GM19025 (cell line): ENCODE results near the gene ATP10D.
"Not testable (repeated sequence)": the region's sequence is repeated elsewhere in the genome, so short reads cannot be mapped to it uniquely, and the experiment has no call there.

Source experiments
- ATAC-seq: cut with Tn5 transposase; IDR thresholded peaks from one replicate; pipeline ENCODE4 v1.9.1; 2021; ENCODE audit warnings: mild to moderate bottlenecking, low read depth, moderate library complexity; ENCODE audit not compliant: unreplicated experiment

The ATP10D gene

DNA sequence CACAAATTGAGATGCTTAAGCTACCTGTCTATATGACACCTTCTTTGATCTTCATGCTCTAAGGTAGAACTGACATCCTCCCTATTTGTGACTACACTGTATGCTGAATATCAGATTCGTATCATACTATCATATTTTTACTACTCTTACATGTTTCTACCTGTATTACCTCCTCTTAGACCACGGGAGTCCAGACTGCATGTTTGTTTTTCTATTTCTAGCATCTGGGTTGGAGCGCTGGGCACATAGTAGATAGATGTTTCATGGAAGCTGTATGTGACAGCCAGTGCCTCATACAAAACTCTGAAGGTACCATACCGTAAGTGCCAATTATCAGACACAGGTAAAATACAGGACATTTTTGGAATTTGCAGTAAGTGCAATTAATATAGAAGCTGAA is 47.6 kb downstream of the ATP10D start:
- ATAC-seq, result no peak

GRCh38 chr4:47533689-47534347 is 48.7 kb downstream of the ATP10D start:
- no peak for ATAC-seq

DNA sequence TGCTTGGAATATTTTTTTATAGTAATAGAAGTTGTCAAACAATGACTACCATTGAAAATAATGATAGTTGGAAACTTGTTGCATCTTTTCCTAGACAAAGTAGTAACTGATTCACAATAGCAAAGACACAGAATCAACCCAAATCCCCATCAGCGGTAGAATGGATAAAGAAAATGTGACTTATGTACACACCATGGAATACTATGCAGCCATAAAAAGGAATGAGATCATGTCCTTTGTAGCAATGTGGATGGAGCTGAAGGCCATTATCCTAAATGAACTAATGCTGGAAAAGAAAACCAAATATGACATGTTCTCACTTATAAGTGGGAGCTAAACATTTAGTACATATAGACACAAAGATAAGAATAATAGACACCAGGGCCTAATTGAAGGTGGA is 49.7 kb downstream of the ATP10D start:
- no peak for ATAC-seq

- ATAC-seq, result no peak
These were observed 50.6 kb downstream of the ATP10D start for GRCh38 chr4:47535567-47536147.

- ATAC-seq, result no peak
These were observed 51.9 kb downstream of the ATP10D start for GRCh38 chr4:47536966-47537365.

GRCh38 chr4:47538111-47538824 is 53.2 kb downstream of the ATP10D start:
- no peak for ATAC-seq

DNA sequence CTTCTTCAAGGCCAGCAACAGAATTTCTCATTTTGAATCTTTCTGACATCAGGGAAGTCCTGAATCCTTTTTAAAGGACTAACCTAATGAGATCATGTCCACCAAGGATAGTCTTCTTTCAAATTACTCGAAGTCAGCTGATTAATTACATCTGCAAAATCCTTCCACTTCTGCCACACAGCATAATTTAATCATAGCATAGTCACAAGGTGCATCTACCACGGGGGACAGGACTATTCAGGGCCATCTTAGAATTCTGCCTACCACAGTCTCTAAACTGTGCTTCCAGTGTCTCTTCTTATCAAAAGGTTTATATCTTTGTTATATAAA is 53.7 kb downstream of the ATP10D start:
- no peak for ATAC-seq

GRCh38 chr4:47542640-47543039 is 57.6 kb downstream of the ATP10D start:
- ATAC-seq, result not testable (repeated sequence)

GRCh38 chr4:47543331-47543730 is 58.3 kb downstream of the ATP10D start:
- no peak for ATAC-seq

DNA sequence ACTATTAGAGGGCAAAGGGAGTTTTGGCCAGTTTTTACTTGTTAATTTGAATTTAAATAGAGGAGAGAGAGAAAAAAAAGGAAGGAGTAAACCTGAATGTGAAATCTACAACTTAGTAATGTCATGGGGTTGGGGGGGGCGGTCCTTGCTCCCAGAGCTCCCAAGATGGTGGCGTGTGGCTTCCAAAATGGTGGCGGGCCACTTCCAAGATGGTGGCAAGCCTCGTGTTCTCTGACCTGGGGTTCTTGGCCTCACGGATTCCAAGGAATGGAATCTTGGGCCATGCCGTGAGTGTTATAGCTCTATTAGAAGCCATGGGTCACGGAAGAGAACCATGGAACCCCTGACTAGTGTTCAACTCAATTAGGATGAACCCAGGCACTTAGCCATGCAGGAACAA is 65.3 kb downstream of the ATP10D start:
- ATAC-seq, result not testable (repeated sequence)

DNA sequence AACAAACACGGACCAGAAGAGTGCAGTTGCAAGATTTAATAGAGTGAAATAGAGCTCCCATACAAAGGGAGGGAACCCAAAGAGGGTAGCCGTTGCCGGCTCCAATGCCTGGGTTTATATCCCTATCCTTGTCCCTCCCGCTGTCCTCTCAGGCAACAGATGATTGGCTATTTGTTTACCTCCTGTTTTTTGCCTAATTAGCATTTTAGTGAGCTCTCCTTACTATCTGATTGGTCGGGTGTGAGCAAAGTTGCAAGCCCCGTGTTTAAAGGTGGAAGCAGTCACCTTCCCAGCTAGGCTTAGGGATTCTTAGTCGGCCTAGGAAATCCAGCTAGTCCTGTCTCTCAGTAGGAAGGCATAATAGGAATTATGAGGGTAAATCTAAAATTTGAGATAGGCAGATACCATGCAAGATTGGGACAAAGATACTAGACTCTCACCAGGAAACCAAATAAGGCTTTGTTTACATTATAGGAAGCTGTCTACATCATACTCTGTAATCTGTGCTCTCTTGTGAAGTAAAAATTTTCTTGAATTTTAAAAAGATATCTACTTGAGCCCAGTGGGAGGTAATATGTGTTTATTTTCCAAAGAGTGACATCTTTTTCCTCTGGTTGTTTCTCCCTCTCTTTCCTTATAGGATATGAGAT is 65.9 kb downstream of the ATP10D start:
- ATAC-seq, result no peak

DNA sequence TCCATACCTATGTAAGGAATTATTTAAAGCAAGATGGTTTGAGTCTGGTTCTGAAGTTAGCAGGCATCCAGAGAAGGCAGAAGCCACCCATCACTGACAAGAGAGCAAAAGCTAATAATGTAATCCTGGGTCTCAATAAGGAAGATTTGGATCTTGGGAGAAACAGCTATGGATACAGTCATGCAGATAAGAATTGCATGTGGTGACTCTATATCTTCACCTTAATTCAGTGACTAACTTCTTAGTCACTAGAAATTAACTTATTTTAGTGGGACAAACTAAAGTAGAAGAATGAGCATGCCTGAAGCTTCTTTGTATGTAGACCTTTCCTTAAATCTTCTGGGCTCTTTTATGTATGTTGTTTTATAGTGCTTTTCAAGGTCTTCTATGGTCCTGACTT is 66.6 kb downstream of the ATP10D start:
- no peak for ATAC-seq

DNA sequence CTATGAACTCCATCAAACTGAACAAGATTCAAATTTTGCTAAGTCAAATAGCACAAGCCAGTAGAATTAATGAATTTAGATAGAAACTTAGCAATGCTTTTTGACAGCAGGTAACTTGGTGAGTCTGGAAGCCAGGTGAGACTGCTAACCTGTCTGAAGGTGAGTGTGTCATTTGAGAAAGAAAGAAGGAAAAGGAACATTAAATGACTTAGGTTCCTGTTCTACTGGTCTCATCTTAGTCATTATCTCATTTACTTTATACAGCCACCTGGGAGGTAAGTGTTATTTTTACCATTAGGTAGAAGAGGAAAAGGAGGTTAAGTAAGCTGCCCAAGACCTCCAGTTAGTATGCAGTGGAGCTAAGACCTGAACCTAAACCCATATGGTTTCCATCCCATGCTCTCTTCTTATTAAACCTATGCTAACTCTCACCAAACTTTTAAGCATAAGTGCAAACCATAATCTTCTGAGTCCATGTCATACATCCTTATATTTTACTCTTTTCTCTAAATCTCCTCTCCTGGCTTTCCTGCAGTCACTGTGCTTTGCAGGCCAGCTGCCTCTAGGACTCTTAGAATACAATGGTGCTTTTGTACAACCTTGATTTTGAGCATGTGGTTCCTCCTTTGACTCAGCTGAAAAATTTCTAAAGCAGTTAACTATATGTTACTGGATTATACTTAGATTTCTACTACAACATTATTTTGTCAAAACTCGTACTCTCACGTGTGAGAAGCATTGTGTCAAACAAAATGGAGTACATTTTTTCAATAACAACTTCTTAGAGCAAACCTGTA is 68.5 kb downstream of the ATP10D start:
- ATAC-seq, result no peak

DNA sequence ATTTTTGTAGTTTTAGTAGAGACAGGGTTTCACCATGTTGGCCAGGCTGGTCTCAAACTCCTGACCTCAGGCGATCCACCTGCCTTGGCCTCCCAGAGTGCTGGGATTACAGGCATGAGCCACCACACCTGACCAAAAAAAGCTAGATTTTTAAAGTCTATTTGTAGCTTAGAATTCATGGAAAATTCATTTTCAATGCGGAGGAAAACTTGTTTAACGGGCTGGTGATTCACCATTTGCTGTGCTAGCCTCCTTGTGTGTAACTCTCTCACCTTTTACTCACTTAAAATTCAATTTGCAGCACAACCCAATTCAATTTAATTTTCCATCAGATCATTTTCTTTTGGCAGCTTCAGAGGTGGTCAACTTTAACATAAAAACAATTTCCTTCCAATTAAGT is 70.8 kb downstream of the ATP10D start:
- ATAC-seq, result not testable (repeated sequence)

- ATAC-seq, result no peak
These were observed 72.2 kb downstream of the ATP10D start for GRCh38 chr4:47557255-47557654.

DNA sequence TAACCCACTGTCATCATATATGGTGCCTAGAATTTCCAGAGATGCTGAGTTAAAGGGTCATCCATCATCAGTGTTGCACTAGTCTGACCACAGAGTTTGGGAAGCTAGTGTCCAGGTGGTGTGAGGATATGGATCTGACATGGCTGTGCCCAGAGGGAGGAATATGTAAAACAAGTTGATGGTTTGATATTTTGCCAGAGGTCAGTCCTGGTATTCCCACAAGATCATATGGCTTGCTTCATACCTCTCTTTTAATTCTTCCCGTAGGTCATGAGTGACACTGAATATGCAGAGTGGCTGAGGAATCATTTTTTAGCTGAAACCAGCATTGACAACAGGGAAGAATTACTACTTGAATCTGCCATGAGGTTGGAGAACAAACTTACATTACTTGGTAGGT is 75.6 kb downstream of the ATP10D start:
- ATAC-seq, result no peak

GRCh38 chr4:47561331-47561730 is 76.3 kb downstream of the ATP10D start:
- ATAC-seq, result no peak

DNA sequence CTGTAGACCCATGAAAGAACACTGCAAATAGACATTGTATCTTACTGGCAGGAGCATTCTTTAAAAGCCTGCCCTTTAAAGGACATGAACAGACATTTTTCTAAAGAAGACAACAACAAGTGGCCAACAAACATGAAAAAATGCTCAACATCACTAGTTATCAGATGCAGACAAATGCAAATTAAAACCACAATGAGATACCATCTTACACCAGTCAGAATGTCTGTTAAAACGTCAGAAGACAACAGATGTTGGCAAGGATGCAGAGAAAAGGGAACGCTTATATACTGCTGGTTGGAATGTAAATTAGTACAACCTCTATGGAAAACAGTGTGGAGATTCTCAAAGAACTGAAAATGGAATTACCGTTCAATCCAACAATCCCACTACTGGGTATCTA is 77.2 kb downstream of the ATP10D start:
- ATAC-seq, result no peak

- no peak for ATAC-seq
These were observed 81.5 kb downstream of the ATP10D start for GRCh38 chr4:47566566-47566965.

- ATAC-seq, result no peak
These were observed 81.9 kb downstream of the ATP10D start for GRCh38 chr4:47566969-47567368.

DNA sequence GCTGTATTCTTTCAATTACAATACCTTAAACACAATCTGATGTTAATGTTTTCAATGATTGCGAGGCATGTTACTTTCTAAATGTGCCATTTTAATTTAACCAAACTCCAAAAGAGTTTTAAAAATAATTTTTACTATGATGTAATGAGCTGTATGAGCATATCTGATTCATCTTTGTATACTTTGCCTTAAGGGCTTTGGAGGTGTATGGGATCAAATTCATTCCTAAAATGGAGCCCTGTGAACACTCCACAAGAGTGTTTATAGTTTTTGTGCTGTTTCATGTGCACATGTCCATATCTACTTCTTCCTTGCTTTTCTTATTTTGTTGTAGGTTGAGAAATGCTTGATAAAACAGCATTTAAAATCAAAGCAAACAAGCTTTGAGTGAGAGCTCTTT is 82.4 kb downstream of the ATP10D start:
- no peak for ATAC-seq
